Effector memory CD4-positive, alpha-beta T cell (primary cell): Measurements from ENCODE around the gene EIF4EBP3.
"Not testable (repeated sequence)": the region's sequence is repeated elsewhere in the genome, so short reads cannot be mapped to it uniquely, and the experiment has no call there.

Experiments used
- DNase-seq, 3 donors: peaks; one replicate each; pipeline ENCODE4 v3.0.0-alpha.2; 2020
- H3K27ac ChIP-seq: 2 replicates; pipeline ENCODE4 v1.7.0; 2013; ENCODE audit warnings: mild to moderate bottlenecking, low read length, moderate library complexity; ENCODE audit not compliant: insufficient read depth, poor library complexity, severe bottlenecking
- H3K27me3 ChIP-seq: replicated peaks from 2 replicates; pipeline ENCODE4 v1.7.0; 2013; ENCODE audit warnings: mild to moderate bottlenecking, low read length; ENCODE audit not compliant: insufficient read depth, control insufficient read depth, poor library complexity, severe bottlenecking
- H3K36me3 ChIP-seq: 2 replicates; pipeline ENCODE4 v1.7.0; 2013; ENCODE audit warnings: mild to moderate bottlenecking, low read length, moderate library complexity; ENCODE audit not compliant: control insufficient read depth, insufficient read depth
- H3K4me1 ChIP-seq: 2 replicates; pipeline ENCODE4 v1.7.0; 2013; ENCODE audit warnings: low read length, mild to moderate bottlenecking; ENCODE audit not compliant: control insufficient read depth, insufficient read depth, poor library complexity, severe bottlenecking
- H3K4me3 ChIP-seq: 2 replicates; pipeline ENCODE4 v1.7.0; 2013; ENCODE audit warnings: low read length, low read depth, mild to moderate bottlenecking; ENCODE audit not compliant: insufficient read depth, poor library complexity, severe bottlenecking
- H3K9me3 ChIP-seq: 2 replicates; pipeline ENCODE4 v1.7.0; 2013; ENCODE audit warnings: mild to moderate bottlenecking, low read length, moderate library complexity; ENCODE audit not compliant: control insufficient read depth

The EIF4EBP3 gene

GRCh38 chr5:140573683-140574082 lies 26.2 kb downstream of the EIF4EBP3 start:
- H3K36me3 ChIP-seq: peaks cover 9% of the 10 kb centered on the region
- H3K27ac ChIP-seq: no peak overlapping the region
- H3K4me1 ChIP-seq: peaks cover 2% of the 10 kb centered on the region
- H3K9me3 ChIP-seq: no peaks in the 10 kb centered on the region
- no peak for DNase-seq
- H3K27me3 ChIP-seq: no peaks in the 10 kb centered on the region
- no peak overlapping the region for H3K4me3 ChIP-seq

- Histone ChIP-seq H3K36me3 (peaks cover 9% of the 10 kb centered on the region), H3K4me1 (no peaks in the 10 kb centered on the region), H3K27ac (no peak overlapping the region), H3K9me3 (no peaks in the 10 kb centered on the region), H3K27me3 (no peaks in the 10 kb centered on the region), H3K4me3 (no peak overlapping the region)
- no peak for DNase-seq
Measured at GRCh38 chr5:140574165-140574564, 26.7 kb downstream of the EIF4EBP3 start.

DNA sequence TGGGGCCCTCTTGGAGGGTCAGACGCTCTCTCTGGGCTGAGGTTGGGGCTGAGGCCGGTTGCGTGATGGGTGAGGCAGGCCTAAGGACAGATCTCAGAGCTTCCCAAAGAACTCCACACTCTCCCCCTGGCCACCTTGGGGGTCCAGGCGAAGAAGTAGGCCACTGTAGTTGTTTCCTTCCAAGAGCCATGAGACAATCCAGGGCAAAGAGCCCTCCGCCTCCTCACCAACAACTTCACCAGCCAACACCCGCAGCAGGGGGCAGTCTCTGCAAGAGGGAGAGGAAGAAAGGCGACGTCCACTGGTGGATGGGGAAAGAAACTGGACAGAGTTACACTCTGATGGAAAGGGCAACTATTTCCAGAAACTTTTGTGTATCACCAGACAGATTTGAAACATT lies 27.8 kb downstream of the EIF4EBP3 start:
- Histone ChIP-seq H3K27ac (no peak overlapping the region), H3K9me3 (no peaks in the 10 kb centered on the region), H3K27me3 (no peaks in the 10 kb centered on the region), H3K4me3 (no peak overlapping the region), H3K36me3 (peaks cover 8% of the 10 kb centered on the region), H3K4me1 (no peaks in the 10 kb centered on the region)
- DNase-seq: no peak

- DNase-seq: no peak
- H3K4me1 ChIP-seq: no peaks in the 10 kb centered on the region
- no peaks in the 10 kb centered on the region for H3K36me3 ChIP-seq
- no peak overlapping the region for H3K27ac ChIP-seq
- H3K4me3 ChIP-seq: no peak overlapping the region
- no peaks in the 10 kb centered on the region for H3K27me3 ChIP-seq
- H3K9me3 ChIP-seq: no peaks in the 10 kb centered on the region
Measured at GRCh38 chr5:140576776-140577201, 29.3 kb downstream of the EIF4EBP3 start.

DNA sequence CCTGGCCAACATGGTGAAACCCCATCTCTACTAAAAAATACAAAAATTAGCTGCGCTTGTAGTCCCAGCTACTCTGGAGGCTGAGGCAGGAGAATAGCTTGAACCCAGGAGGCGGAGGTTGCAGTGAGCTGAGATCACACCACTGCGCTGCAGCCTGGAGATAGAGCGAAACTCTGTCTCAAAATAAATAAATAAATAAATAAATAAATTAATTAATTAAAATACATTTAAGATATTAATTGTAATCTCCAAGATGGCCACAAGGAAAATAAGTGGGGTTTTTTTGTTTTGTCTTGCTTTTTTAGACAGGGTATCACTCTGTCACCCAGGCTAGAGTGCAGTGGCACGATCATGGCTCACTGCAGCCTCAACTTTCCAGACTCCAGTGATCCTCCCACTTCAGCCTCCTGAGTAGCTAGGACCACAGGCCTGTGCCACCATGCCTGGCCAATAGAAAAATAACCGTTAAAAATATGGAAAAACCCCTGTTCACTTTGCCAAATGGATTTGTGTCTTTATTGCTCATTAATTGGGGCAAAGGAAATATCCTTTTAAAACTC lies 31.8 kb downstream of the EIF4EBP3 start:
- not testable (repeated sequence) for H3K27ac ChIP-seq, H3K4me3 ChIP-seq, H3K27me3 ChIP-seq, H3K36me3 ChIP-seq, DNase-seq, H3K4me1 ChIP-seq, H3K9me3 ChIP-seq

- no peaks in the 10 kb centered on the region for H3K36me3 ChIP-seq
- no peak overlapping the region for H3K27ac ChIP-seq
- H3K9me3 ChIP-seq: no peaks in the 10 kb centered on the region
- DNase-seq: no peak
- H3K4me1 ChIP-seq: no peaks in the 10 kb centered on the region
- no peak overlapping the region for H3K4me3 ChIP-seq
- no peaks in the 10 kb centered on the region for H3K27me3 ChIP-seq
Measured at GRCh38 chr5:140587495-140587894, 40.0 kb downstream of the EIF4EBP3 start.

- Histone ChIP-seq H3K27ac (no peak overlapping the region), H3K36me3 (no peaks in the 10 kb centered on the region), H3K27me3 (no peaks in the 10 kb centered on the region), H3K9me3 (no peaks in the 10 kb centered on the region), H3K4me1 (no peaks in the 10 kb centered on the region), H3K4me3 (no peak overlapping the region)
- no peak for DNase-seq
Measured at GRCh38 chr5:140588311-140589070, 41.0 kb downstream of the EIF4EBP3 start.

DNA sequence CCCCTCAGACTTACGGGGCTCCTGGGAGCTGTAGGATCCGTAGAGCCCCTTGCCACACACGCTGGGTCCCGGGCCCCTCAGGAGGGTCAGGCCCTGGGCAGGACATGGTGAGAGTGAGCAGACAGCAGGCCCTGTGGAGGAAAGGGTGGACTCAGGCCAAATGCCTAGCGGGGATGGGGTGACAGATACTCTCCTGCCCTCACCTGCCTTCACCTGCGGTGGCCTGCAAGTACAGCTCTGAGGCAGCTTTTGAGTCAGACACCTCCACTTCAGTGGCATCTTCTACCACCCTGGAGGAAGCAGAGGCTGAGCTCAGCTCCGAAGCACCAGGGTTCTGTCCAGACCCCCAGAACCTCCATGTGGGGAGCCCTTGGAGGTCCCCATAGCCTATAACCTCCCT lies 43.4 kb downstream of the EIF4EBP3 start:
- Histone ChIP-seq H3K36me3 (no peaks in the 10 kb centered on the region), H3K27ac (no peak overlapping the region), H3K4me1 (no peaks in the 10 kb centered on the region), H3K27me3 (no peaks in the 10 kb centered on the region), H3K9me3 (no peaks in the 10 kb centered on the region), H3K4me3 (no peak overlapping the region)
- no peak for DNase-seq

GRCh38 chr5:140591747-140592372 lies 44.4 kb downstream of the EIF4EBP3 start:
- Histone ChIP-seq H3K4me1 (no peaks in the 10 kb centered on the region), H3K36me3 (no peaks in the 10 kb centered on the region), H3K27ac (no peak overlapping the region), H3K4me3 (no peak overlapping the region), H3K9me3 (no peaks in the 10 kb centered on the region), H3K27me3 (no peaks in the 10 kb centered on the region)
- DNase-seq: no peak

DNA sequence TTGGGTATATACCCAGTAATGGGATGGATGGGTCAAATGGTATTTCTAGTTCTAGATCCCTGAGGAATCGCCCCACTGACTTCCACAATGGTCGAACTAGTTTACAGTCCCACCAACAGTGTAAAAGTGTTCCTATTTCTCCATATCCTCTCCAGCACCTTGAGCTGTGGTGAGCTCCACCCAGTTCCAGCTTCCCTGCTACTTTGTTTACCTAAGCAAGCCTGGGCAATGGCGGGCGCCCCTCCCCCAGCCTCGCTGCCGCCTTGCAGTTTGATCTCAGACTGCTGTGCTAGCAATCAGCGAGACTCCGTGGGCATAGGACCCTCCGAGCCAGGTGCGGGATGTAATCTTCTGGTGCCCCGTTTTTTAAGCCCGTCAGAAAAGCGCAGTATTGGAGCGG lies 45.6 kb downstream of the EIF4EBP3 start:
- H3K27me3 ChIP-seq, DNase-seq, H3K4me1 ChIP-seq, H3K4me3 ChIP-seq, H3K36me3 ChIP-seq, H3K9me3 ChIP-seq, H3K27ac ChIP-seq: not testable (repeated sequence)
